WTC11 (cell line): ENCODE measurements around the gene SNAP25. TPM values are rescaled to one million over a fixed set of nuclear protein-coding genes. Genes with fewer than 3 reads are reported as not detected.
A peak's percentile ranks its signal among the peaks of the same experiment; 100 is the strongest.

Experiments
- ATAC-seq: fragments of 200-7000 bp; cut with Tn5 transposase; 2 replicates; pipeline ENCODE4 v1.10.0; 2021; ENCODE audit warnings: mild to moderate bottlenecking, moderate library complexity
- CTCF ChIA-PET: fragments of 300-600 bp; sonication (Branson Sonifier 250); formaldehyde crosslinking; loops from one replicate; lab custom pipeline; 2021; ENCODE audit warnings: antibody characterized with exemption; lab: Charles Lee
- POLR2A ChIA-PET: fragments of 350-600 bp; sonication (Branson Sonifier 250); formaldehyde crosslinking; loops from one replicate; lab custom pipeline; 2021; ENCODE audit warnings: antibody characterized with exemption; lab: Charles Lee
- DNase-seq: peaks from one replicate; pipeline ENCODE4 v3.0.0; 2021; ENCODE audit warnings: low spot score
- H3K27ac Mint-ChIP-seq: 2 replicates; pipeline ENCODE4 v1.8.0; 2021; ENCODE audit warnings: mixed read lengths
- H3K27me3 Mint-ChIP-seq: 2 replicates; pipeline ENCODE4 v1.8.0; 2021; ENCODE audit warnings: low read depth, mild to moderate bottlenecking, moderate library complexity, mixed read lengths
- H3K36me3 Mint-ChIP-seq: 2 replicates; pipeline ENCODE4 v1.8.0; 2021; ENCODE audit warnings: mixed read lengths
- H3K4me1 Mint-ChIP-seq: 2 replicates; pipeline ENCODE4 v1.8.0; 2022; ENCODE audit warnings: mixed read lengths
- H3K4me3 Mint-ChIP-seq: 2 replicates; pipeline ENCODE4 v1.8.0; 2021; ENCODE audit warnings: mild to moderate bottlenecking, moderate library complexity, mixed read lengths
- H3K9me3 Mint-ChIP-seq: 2 replicates; pipeline ENCODE4 v1.8.0; 2021; ENCODE audit warnings: mixed read lengths
- ATF3 ChIP-seq: sonication (generic); formaldehyde crosslinking; conservative IDR thresholded peaks from 2 replicates; pipeline ENCODE4 v1.8.1; 2022; ENCODE audit warnings: mild to moderate bottlenecking, missing genetic modification reagents
- CBFB ChIP-seq: sonication (generic); formaldehyde crosslinking; IDR thresholded peaks from 2 replicates; pipeline ENCODE4 v1.8.1; 2022; ENCODE audit warnings: mild to moderate bottlenecking, low read depth, missing genetic modification reagents
- E2F1 ChIP-seq: sonication (generic); formaldehyde crosslinking; IDR thresholded peaks from 2 replicates; pipeline ENCODE4 v1.8.0; 2022; ENCODE audit warnings: mild to moderate bottlenecking, missing genetic modification reagents
- FOXK1 ChIP-seq: sonication (generic); formaldehyde crosslinking; IDR thresholded peaks from 2 replicates; pipeline ENCODE4 v1.8.0; 2022; ENCODE audit warnings: mild to moderate bottlenecking, moderate library complexity, missing genetic modification reagents
- KAT7 ChIP-seq: sonication (generic); formaldehyde crosslinking; IDR thresholded peaks from 2 replicates; pipeline ENCODE4 v1.8.1; 2023; ENCODE audit warnings: missing genetic modification reagents, mild to moderate bottlenecking, borderline replicate concordance
- PREB ChIP-seq: sonication (generic); formaldehyde crosslinking; IDR thresholded peaks from 2 replicates; pipeline ENCODE4 v1.8.1; 2022; ENCODE audit warnings: mild to moderate bottlenecking, missing genetic modification reagents, moderate library complexity, borderline replicate concordance
- TEAD1 ChIP-seq: sonication (generic); formaldehyde crosslinking; IDR thresholded peaks from 2 replicates; pipeline ENCODE4 v1.8.0; 2022; ENCODE audit warnings: mild to moderate bottlenecking, missing genetic modification reagents
- TEAD4 ChIP-seq: sonication (generic); formaldehyde crosslinking; IDR thresholded peaks from 2 replicates; pipeline ENCODE4 v1.8.0; 2022; ENCODE audit warnings: mild to moderate bottlenecking, missing genetic modification reagents
- TP53 ChIP-seq: sonication (generic); formaldehyde crosslinking; IDR thresholded peaks from 2 replicates; pipeline ENCODE4 v1.8.1; 2023; ENCODE audit warnings: mild to moderate bottlenecking, missing genetic modification reagents
- ZNF317 ChIP-seq: sonication (generic); formaldehyde crosslinking; IDR thresholded peaks from 2 replicates; pipeline ENCODE4 v1.8.1; 2023; ENCODE audit warnings: low read depth, mild to moderate bottlenecking, moderate library complexity, missing genetic modification reagents, borderline replicate concordance
- ZNF396 ChIP-seq: fragments of 250-450 bp; sonication (Bioruptor Pico); IDR thresholded peaks from 2 replicates; pipeline ENCODE4 v1.8.0; 2021; ENCODE audit warnings: mild to moderate bottlenecking, moderate library complexity, borderline replicate concordance
- total RNA-seq: library from RNA; stranded (reverse); gene quantifications from 3 replicates; pipeline ENCODE4 v1.2.3, GENCODE V29; 2021
- TF ChIP-seq, protein P1 (sequence below): sonication (generic); formaldehyde crosslinking; IDR thresholded peaks from 2 replicates; pipeline ENCODE4 v1.8.0; 2022; ENCODE audit warnings: missing genetic modification reagents
- TF ChIP-seq, protein P2 (sequence below): sonication (generic); formaldehyde crosslinking; IDR thresholded peaks from 2 replicates; pipeline ENCODE4 v1.8.1; 2023; ENCODE audit warnings: mild to moderate bottlenecking, missing genetic modification reagents
- TF ChIP-seq, protein P3 (sequence below): sonication (generic); formaldehyde crosslinking; IDR thresholded peaks from 2 replicates; pipeline ENCODE4 v1.8.0; 2023; ENCODE audit warnings: missing genetic modification reagents, mild to moderate bottlenecking, borderline replicate concordance
- TF ChIP-seq, protein P4 (sequence below): fragments of 250-450 bp; sonication (Bioruptor Pico); IDR thresholded peaks from 2 replicates; pipeline ENCODE4 v1.8.0; 2021; ENCODE audit warnings: mild to moderate bottlenecking

Gene SNAP25
- total RNA-seq, 1 experiment from 2014 or later: 0.72 TPM

GRCh38 chr20:10171864-10172751 is 46.5 kb upstream of the SNAP25 start:
- no peak for TF ChIP-seq PREB (CRISPR knock-in tag)
- TF ChIP-seq, protein P1, sequence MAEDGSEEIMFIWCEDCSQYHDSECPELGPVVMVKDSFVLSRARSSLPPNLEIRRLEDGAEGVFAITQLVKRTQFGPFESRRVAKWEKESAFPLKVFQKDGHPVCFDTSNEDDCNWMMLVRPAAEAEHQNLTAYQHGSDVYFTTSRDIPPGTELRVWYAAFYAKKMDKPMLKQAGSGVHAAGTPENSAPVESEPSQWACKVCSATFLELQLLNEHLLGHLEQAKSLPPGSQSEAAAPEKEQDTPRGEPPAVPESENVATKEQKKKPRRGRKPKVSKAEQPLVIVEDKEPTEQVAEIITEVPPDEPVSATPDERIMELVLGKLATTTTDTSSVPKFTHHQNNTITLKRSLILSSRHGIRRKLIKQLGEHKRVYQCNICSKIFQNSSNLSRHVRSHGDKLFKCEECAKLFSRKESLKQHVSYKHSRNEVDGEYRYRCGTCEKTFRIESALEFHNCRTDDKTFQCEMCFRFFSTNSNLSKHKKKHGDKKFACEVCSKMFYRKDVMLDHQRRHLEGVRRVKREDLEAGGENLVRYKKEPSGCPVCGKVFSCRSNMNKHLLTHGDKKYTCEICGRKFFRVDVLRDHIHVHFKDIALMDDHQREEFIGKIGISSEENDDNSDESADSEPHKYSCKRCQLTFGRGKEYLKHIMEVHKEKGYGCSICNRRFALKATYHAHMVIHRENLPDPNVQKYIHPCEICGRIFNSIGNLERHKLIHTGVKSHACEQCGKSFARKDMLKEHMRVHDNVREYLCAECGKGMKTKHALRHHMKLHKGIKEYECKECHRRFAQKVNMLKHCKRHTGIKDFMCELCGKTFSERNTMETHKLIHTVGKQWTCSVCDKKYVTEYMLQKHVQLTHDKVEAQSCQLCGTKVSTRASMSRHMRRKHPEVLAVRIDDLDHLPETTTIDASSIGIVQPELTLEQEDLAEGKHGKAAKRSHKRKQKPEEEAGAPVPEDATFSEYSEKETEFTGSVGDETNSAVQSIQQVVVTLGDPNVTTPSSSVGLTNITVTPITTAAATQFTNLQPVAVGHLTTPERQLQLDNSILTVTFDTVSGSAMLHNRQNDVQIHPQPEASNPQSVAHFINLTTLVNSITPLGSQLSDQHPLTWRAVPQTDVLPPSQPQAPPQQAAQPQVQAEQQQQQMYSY: no peak
- no peak for TF ChIP-seq TEAD4 (CRISPR knock-in tag)
- TF ChIP-seq ATF3 (CRISPR knock-in tag): no peak
- TF ChIP-seq ZNF396 (CRISPR knock-in tag): no peak
- TF ChIP-seq ZNF317 (CRISPR knock-in tag): peak; percentile 44; the same call in 1 of the 2 replicates
- TF ChIP-seq, protein P2, sequence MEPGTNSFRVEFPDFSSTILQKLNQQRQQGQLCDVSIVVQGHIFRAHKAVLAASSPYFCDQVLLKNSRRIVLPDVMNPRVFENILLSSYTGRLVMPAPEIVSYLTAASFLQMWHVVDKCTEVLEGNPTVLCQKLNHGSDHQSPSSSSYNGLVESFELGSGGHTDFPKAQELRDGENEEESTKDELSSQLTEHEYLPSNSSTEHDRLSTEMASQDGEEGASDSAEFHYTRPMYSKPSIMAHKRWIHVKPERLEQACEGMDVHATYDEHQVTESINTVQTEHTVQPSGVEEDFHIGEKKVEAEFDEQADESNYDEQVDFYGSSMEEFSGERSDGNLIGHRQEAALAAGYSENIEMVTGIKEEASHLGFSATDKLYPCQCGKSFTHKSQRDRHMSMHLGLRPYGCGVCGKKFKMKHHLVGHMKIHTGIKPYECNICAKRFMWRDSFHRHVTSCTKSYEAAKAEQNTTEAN (CRISPR knock-in tag): 0 out of 2 replicates have a peak, but pooled peaks have one; percentile 48
- TF ChIP-seq, protein P3, sequence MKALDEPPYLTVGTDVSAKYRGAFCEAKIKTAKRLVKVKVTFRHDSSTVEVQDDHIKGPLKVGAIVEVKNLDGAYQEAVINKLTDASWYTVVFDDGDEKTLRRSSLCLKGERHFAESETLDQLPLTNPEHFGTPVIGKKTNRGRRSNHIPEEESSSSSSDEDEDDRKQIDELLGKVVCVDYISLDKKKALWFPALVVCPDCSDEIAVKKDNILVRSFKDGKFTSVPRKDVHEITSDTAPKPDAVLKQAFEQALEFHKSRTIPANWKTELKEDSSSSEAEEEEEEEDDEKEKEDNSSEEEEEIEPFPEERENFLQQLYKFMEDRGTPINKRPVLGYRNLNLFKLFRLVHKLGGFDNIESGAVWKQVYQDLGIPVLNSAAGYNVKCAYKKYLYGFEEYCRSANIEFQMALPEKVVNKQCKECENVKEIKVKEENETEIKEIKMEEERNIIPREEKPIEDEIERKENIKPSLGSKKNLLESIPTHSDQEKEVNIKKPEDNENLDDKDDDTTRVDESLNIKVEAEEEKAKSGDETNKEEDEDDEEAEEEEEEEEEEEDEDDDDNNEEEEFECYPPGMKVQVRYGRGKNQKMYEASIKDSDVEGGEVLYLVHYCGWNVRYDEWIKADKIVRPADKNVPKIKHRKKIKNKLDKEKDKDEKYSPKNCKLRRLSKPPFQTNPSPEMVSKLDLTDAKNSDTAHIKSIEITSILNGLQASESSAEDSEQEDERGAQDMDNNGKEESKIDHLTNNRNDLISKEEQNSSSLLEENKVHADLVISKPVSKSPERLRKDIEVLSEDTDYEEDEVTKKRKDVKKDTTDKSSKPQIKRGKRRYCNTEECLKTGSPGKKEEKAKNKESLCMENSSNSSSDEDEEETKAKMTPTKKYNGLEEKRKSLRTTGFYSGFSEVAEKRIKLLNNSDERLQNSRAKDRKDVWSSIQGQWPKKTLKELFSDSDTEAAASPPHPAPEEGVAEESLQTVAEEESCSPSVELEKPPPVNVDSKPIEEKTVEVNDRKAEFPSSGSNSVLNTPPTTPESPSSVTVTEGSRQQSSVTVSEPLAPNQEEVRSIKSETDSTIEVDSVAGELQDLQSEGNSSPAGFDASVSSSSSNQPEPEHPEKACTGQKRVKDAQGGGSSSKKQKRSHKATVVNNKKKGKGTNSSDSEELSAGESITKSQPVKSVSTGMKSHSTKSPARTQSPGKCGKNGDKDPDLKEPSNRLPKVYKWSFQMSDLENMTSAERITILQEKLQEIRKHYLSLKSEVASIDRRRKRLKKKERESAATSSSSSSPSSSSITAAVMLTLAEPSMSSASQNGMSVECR (CRISPR knock-in tag): no peak
- no peak for TF ChIP-seq TEAD1 (CRISPR knock-in tag)
- no peak for TF ChIP-seq TP53
- no peak for TF ChIP-seq E2F1 (CRISPR knock-in tag)
- no peak for TF ChIP-seq CBFB (CRISPR knock-in tag)
- no peak for TF ChIP-seq KAT7 (CRISPR knock-in tag)
- 0 out of 2 replicates have a peak, but pooled peaks have one; percentile 28 for TF ChIP-seq FOXK1 (CRISPR knock-in tag)
- TF ChIP-seq, protein P4, sequence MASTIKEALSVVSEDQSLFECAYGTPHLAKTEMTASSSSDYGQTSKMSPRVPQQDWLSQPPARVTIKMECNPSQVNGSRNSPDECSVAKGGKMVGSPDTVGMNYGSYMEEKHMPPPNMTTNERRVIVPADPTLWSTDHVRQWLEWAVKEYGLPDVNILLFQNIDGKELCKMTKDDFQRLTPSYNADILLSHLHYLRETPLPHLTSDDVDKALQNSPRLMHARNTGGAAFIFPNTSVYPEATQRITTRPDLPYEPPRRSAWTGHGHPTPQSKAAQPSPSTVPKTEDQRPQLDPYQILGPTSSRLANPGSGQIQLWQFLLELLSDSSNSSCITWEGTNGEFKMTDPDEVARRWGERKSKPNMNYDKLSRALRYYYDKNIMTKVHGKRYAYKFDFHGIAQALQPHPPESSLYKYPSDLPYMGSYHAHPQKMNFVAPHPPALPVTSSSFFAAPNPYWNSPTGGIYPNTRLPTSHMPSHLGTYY: no peak
- DNase-seq (peak; percentile 51), ATAC-seq (peak; percentile 89)
- H3K4me1 Mint-ChIP-seq: peaks cover 9% of the 10 kb centered on the region
- ChIA-PET POLR2A (no interaction called here), CTCF (interaction anchor here (0.6 to 1.7 kb wide), 4 partner anchors 46 to 616 kb away, joined by 3 to 6 read pairs (median 5); partner anchors contain the start of gene SNAP25)
- H3K36me3 Mint-ChIP-seq: no peaks in the 10 kb centered on the region
- H3K9me3 Mint-ChIP-seq: peaks cover 10% of the 10 kb centered on the region
- H3K27me3 Mint-ChIP-seq: peaks cover 32% of the 10 kb centered on the region
- H3K4me3 Mint-ChIP-seq: peak overlapping the region; percentile 82
- H3K27ac Mint-ChIP-seq: peak overlapping the region; percentile 54; the same call in 1 of the 2 replicates
